ENCODE measurements around the gene HSD17B11.

HSD17B11 gene

DNA sequence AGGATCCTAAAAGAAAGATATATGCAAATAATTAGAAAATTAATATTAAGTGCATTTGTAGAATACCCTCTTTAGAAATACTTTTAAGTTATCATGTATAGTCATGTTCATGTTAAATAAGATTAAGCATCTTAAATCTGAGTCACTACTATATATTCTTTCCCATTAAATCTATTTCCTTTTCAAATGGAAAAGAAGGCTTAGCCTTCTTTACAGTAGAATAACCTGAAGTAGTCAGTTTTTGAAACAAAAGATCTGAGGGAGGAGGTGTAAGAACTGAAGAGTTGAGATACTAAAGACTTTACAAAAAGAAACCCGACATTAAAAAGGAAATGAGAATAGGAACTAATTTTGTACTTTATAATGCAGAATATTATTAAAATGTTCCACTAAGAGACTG lies 53.6 kb downstream of the HSD17B11 start:
- TF ChIP-seq, protein P1, sequence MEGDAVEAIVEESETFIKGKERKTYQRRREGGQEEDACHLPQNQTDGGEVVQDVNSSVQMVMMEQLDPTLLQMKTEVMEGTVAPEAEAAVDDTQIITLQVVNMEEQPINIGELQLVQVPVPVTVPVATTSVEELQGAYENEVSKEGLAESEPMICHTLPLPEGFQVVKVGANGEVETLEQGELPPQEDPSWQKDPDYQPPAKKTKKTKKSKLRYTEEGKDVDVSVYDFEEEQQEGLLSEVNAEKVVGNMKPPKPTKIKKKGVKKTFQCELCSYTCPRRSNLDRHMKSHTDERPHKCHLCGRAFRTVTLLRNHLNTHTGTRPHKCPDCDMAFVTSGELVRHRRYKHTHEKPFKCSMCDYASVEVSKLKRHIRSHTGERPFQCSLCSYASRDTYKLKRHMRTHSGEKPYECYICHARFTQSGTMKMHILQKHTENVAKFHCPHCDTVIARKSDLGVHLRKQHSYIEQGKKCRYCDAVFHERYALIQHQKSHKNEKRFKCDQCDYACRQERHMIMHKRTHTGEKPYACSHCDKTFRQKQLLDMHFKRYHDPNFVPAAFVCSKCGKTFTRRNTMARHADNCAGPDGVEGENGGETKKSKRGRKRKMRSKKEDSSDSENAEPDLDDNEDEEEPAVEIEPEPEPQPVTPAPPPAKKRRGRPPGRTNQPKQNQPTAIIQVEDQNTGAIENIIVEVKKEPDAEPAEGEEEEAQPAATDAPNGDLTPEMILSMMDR (conservative IDR thresholded peaks at IDR 0.05; ENCODE audit: low read length) = no peak
- TF ChIP-seq EZH2phosphoT487 (IDR thresholded peaks at IDR 0.05; ENCODE audit: borderline replicate concordance) = no peak
- no peak overlapping the region for H3K9ac ChIP-seq (ENCODE audit: low read depth, low read length, poor library complexity, severe bottlenecking)
- H3K4me3 ChIP-seq (ENCODE audit: low read length, poor library complexity, severe bottlenecking) = no peak overlapping the region
- no peak overlapping the region for H3K4me2 ChIP-seq (ENCODE audit: low read depth, low read length, poor library complexity, severe bottlenecking)
- no peak overlapping the region for H2AFZ ChIP-seq (ENCODE audit: low read length)
- H3K9me2 ChIP-seq (replicated peaks; ENCODE audit: low read depth, low read length) = no peaks in the 10 kb centered on the region
- H4K20me1 ChIP-seq (ENCODE audit: insufficient read depth, low read length, poor library complexity, severe bottlenecking) = no peaks in the 10 kb centered on the region
- no peaks in the 10 kb centered on the region for H3K4me1 ChIP-seq (ENCODE audit: insufficient read depth, low read length, poor library complexity, severe bottlenecking)
- peaks cover 11% of the 10 kb centered on the region; the same call in 1 of the 2 replicates for H3K9me3 ChIP-seq (ENCODE audit: insufficient read depth, low read depth, low read length)
- peaks cover 34% of the 10 kb centered on the region; the same call in 1 of the 2 replicates for H3K36me3 ChIP-seq (ENCODE audit: insufficient read depth, low read length)
- no peaks in the 10 kb centered on the region for H3F3A ChIP-seq (ENCODE audit: low read depth)
- no peaks in the 10 kb centered on the region for H3K27me3 ChIP-seq (ENCODE audit: insufficient read depth, low read length, poor library complexity, severe bottlenecking)
- H3K79me2 ChIP-seq (ENCODE audit: insufficient read depth, low read length) = no peaks in the 10 kb centered on the region

DNA sequence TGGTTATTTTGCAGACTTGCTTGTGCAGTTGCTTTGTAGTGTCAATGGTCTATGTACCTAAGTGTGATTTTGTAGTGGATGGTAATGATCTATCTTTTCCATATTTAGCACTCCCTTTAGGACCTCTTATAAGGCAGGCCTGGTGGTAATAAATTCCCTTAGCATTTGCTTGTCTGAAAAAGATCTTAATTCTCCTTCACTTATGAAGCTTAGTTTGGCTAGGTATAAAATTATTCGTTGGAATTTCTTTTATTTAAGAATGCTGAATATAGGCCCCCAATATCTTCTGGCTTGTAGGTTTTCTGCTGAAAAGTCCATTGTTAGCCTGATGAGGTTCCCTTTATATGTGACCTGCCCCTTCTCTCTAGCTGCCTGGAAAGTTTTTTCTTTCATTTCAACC lies 57.7 kb downstream of the HSD17B11 start:
- no peaks in the 10 kb centered on the region for H3K79me2 ChIP-seq (ENCODE audit: insufficient read depth, low read length)
- H2AFZ ChIP-seq (ENCODE audit: low read length) = no peak overlapping the region
- H3K9me2 ChIP-seq (replicated peaks; ENCODE audit: low read depth, low read length) = no peaks in the 10 kb centered on the region
- no peaks in the 10 kb centered on the region for H3K27me3 ChIP-seq (ENCODE audit: insufficient read depth, low read length, poor library complexity, severe bottlenecking)
- H3K36me3 ChIP-seq (ENCODE audit: insufficient read depth, low read length) = peaks cover 15% of the 10 kb centered on the region; the same call in 1 of the 2 replicates
- peaks cover 11% of the 10 kb centered on the region; the same call in 1 of the 2 replicates for H3K9me3 ChIP-seq (ENCODE audit: insufficient read depth, low read depth, low read length)
- no peak overlapping the region for H3K4me2 ChIP-seq (ENCODE audit: low read depth, low read length, poor library complexity, severe bottlenecking)
- no peak overlapping the region for H3K4me3 ChIP-seq (ENCODE audit: low read length, poor library complexity, severe bottlenecking)
- no peaks in the 10 kb centered on the region for H3K4me1 ChIP-seq (ENCODE audit: insufficient read depth, low read length, poor library complexity, severe bottlenecking)
- H3F3A ChIP-seq (ENCODE audit: low read depth) = no peaks in the 10 kb centered on the region
- no peaks in the 10 kb centered on the region for H4K20me1 ChIP-seq (ENCODE audit: insufficient read depth, low read length, poor library complexity, severe bottlenecking)
- H3K9ac ChIP-seq (ENCODE audit: low read depth, low read length, poor library complexity, severe bottlenecking) = no peak overlapping the region
- TF ChIP-seq EZH2phosphoT487 (IDR thresholded peaks at IDR 0.05; ENCODE audit: borderline replicate concordance) = no peak
- TF ChIP-seq, protein P1 (conservative IDR thresholded peaks at IDR 0.05; ENCODE audit: low read length) = no peak

DNA sequence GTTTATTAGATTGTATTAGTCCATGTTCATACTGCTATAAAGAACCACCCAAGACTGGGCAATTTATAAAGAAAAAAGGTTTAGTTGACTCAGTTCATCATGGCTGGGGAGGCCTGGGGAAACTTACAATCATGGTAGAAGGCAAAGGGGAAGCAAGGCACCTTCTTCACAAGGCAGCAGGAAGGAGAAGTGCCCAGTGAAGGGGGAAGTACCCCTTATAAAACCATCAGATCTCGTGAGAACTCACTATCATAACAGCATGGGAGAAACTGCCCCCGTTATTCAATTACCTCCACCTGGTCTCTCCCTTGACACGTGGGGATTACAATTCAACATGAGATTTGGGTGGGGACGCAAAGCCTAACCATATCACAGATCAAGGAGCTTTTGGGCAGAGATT lies 60.2 kb downstream of the HSD17B11 start:
- Histone ChIP-seq H2AFZ (ENCODE audit: low read length) (no peak overlapping the region), H3K9me3 (ENCODE audit: insufficient read depth, low read depth, low read length) (peaks cover 11% of the 10 kb centered on the region; the same call in 1 of the 2 replicates), H3K9ac (ENCODE audit: low read depth, low read length, poor library complexity, severe bottlenecking) (no peak overlapping the region), H3K36me3 (ENCODE audit: insufficient read depth, low read length) (no peaks in the 10 kb centered on the region), H3K4me2 (ENCODE audit: low read depth, low read length, poor library complexity, severe bottlenecking) (no peak overlapping the region), H3K4me3 (ENCODE audit: low read length, poor library complexity, severe bottlenecking) (no peak overlapping the region), H3K4me1 (ENCODE audit: insufficient read depth, low read length, poor library complexity, severe bottlenecking) (no peaks in the 10 kb centered on the region), H3K9me2 (replicated peaks; ENCODE audit: low read depth, low read length) (no peaks in the 10 kb centered on the region), H4K20me1 (ENCODE audit: insufficient read depth, low read length, poor library complexity, severe bottlenecking) (no peaks in the 10 kb centered on the region), H3K79me2 (ENCODE audit: insufficient read depth, low read length) (no peaks in the 10 kb centered on the region), H3F3A (ENCODE audit: low read depth) (no peaks in the 10 kb centered on the region), H3K27me3 (ENCODE audit: insufficient read depth, low read length, poor library complexity, severe bottlenecking) (no peaks in the 10 kb centered on the region)
- no peak for TF ChIP-seq EZH2phosphoT487 (IDR thresholded peaks at IDR 0.05; ENCODE audit: borderline replicate concordance)
- TF ChIP-seq, protein P1 (conservative IDR thresholded peaks at IDR 0.05; ENCODE audit: low read length) = no peak

Measured in Loucy (cell line).